Motor neuron (in vitro differentiated cells): ENCODE measurements around the gene FBLN7. TPM values are rescaled to one million over a fixed set of nuclear protein-coding genes. Genes with fewer than 3 reads are reported as not detected.

ENCODE experiments used
- ATAC-seq, 8 experiments: fragments of 200-7000 bp; cut with Tn5 transposase; replicated peaks in 6 of 8; 2 replicates each; pipeline ENCODE4 v1.8.0; 2021; ENCODE audit warnings: mild to moderate bottlenecking in 8 of 8, moderate library complexity in 8 of 8
- H3K27ac ChIP-seq, 2 donors: fragments of 250-450 bp; sonication (Bioruptor Pico); 2 replicates each; pipeline ENCODE4 v1.9.0; 2021; ENCODE audit warnings: antibody characterized with exemption in 2 of 2, mild to moderate bottlenecking in 2 of 2, moderate library complexity in 1 of 2
- H3K4me1 ChIP-seq, 2 donors: fragments of 250-450 bp; sonication (Bioruptor Pico); replicated peaks in 1 of 2; 2 replicates each; pipeline ENCODE4 v1.6.1; 2021; ENCODE audit warnings: antibody characterized with exemption in 2 of 2, mild to moderate bottlenecking in 2 of 2, moderate library complexity in 1 of 2
- H3K4me3 ChIP-seq, 5 donors: fragments of 250-450 bp; sonication (Bioruptor Pico); 2 replicates each; pipeline ENCODE4 v1.9.0; 2021; ENCODE audit warnings: antibody characterized with exemption in 5 of 5, mild to moderate bottlenecking in 5 of 5, moderate library complexity in 4 of 5
- WGBS, 10 experiments: fragments of 450-650 bp; shearing (Covaris generic); methylation state at CpG; one replicate each; pipeline ENCODE4 v1.0.0; 2022; 5-methylcytosine and 5-hydroxymethylcytosine counted together
- in situ Hi-C, 9 experiments: fragments of 400-800 bp; cut with MboI; loops; one replicate each; pipeline ENCODE4 v1.15.0; 2021; ENCODE audit warnings: low sequenced_read_pairs in 9 of 9, low pct_unique_long_range_greater_than_20kb in 2 of 9; ENCODE audit not compliant: unreplicated experiment in 9 of 9
- total RNA-seq, 8 experiments: library from RNA; unstranded; fragments of 300-600 nt; gene quantifications; 2 replicates each; pipeline versions ENCODE4 v1.2.3 to v1.2.4, GENCODE V29; 2022

Gene FBLN7
- total RNA-seq, 8 experiments from 2014 or later = 0.13 to 5.0 (median 0.73) TPM

DNA sequence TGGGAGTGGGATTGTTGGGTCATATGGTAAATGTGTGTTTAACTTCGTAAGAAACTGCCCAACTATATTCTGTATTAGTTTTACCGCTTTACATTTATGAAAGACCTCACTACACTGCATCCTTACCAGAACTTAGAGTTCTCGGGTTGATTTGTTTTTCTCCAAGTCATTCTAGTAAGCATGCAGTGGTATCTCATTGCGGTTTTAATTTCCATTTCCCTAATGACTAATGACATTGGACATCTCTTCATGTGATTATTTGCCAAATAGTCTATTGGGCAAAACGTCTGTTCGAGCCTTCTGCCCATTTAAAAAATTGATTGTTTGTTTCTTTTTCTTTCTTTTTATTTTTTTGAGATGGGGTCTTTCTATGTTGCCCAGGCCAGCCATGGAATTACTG lies 6.8 kb downstream of the FBLN7 start:
- peaks cover 4 to 6% of the 10 kb centered on the region in 2 donors for H3K4me1 ChIP-seq
- in situ Hi-C loops = no loop called here
- ATAC-seq = peak in 1 of 8 experiments; percentile 40

DNA sequence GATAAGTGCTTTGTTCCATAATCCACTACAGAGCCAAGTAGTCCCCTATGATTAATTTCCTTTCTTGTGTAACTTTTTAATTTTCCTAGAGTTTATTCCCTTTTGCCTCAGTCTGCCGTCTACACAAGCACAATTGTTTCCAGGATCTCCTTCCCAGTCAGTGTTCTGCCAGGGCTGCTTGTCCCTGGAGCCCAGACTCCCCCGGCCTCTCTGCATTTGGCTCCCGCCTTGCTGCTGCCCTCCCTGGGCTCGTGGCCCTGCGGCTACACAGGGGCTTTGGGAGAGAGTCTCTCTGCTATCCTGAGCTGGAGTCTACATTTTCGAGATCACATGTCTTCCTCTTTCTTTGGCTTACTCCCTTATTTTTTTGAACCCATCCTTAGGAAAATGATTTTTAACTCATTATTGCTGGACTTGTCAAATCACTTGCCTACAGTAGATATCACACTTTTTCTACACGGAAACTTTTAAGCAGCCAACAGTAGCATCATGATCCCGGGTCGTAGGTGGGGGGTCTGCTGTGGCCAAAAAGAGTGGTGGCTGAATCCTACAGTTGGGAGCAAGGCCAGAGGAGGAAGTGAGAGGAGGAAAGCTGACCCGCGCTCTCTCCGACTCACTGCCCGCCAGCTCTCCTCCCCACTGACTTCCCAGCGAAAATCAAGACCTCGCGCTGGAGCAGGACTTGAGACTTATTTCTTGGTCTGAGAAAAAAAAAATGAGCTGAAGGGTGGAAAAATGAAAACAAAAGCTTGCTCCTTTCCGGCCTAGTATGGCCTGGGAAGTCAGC lies 9.4 kb downstream of the FBLN7 start:
- WGBS, 10 experiments = 11 to 100% (median 88%) methylated on average over 1 to 13 of the region's 17 CpGs
- no peak for ATAC-seq
- in situ Hi-C loops = no loop called here
- Histone ChIP-seq H3K4me3 (no peak overlapping the region), H3K27ac (no peak overlapping the region), H3K4me1 (peaks cover 0 to 4% of the 10 kb centered on the region in 2 donors)

More for the DNA sequence above, 6.8 kb downstream of the FBLN7 start:
- Histone ChIP-seq H3K4me3 (no peak overlapping the region), H3K27ac (no peak overlapping the region)
- 11 to 96% (median 80%) methylated on average over 3 to 6 of the region's 6 CpGs; no CpG with 5 or more reads in 1 of the 10 experiments for WGBS, 10 experiments

DNA sequence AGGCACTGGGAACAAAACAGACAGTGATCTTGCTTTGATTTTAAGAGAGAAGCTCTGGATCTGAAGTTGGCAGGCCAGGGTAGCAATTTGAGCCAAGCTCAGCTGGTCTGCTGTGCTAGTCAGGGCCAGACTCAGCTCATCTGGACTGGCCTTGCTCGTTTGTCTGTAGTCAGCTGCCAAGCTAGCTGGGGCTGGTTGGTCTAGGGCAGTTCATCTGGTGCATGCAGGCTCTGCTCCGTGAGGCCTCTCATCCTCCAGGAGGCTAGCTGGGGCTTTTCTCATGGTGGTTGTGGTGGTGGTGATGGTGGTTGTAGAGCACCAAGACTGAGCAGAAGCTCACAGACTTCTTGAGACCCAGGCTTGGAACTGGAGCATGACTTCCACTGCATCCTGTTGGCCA lies 10.3 kb downstream of the FBLN7 start:
- Histone ChIP-seq H3K27ac (no peak overlapping the region), H3K4me1 (peaks cover 0 to 4% of the 10 kb centered on the region in 2 donors), H3K4me3 (no peak overlapping the region)
- no peak for ATAC-seq
- in situ Hi-C loops = no loop called here
- 14 to 71% methylated on average over 1 of the region's 2 CpGs; no CpG with 5 or more reads in 8 of the 10 experiments for WGBS, 10 experiments

DNA sequence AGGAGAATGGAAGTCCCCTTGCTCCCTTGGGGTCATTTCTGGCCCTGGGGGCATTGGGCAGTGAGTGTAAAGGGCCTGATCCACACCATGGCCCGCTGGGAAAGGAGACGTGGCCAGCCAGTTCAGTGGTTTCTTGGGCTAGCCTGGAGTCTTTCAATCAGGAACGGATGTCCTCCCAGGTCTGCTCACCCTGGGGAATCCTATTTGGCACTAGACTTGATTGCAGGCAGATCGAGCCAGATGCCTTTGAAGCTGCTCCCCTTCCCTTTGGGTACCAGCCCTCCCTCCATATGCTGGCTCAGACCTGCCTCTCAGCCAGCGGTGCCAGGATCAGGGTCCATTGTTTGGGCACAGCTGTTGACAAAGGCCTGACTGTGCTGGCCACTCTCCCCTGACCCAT lies 11.0 kb downstream of the FBLN7 start:
- in situ Hi-C loops = no loop called here

DNA sequence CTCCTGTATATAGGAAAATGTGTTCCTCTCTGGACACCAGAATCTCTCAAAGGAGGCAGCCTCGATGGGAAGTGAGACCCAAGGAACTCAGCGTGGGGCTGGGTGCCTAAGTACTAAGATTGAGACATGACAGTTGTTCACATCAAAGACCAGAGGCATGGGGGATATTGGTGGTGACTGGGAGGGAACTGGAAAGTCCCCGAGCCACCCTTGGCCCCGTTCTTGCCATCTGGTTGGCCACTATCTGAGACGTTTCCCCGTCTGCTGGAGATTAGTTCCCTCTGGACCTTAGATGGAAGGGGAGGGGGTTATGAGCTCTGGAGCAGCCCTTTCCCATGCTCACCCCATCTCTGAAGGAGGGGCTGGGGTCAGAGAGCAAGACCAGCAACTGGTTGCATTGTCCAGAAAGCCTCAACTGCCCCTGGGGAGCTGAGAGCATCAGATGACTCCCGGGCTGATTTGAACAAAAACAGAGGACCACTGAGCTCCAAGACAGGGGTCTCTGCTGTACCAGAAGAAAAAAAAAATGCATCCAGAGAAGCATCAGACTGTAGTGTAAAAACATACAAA lies 11.8 kb downstream of the FBLN7 start:
- in situ Hi-C loops = no loop called here
- Histone ChIP-seq H3K4me3 (no peak overlapping the region), H3K4me1 (peaks cover 0 to 4% of the 10 kb centered on the region in 2 donors), H3K27ac (no peak overlapping the region)
- WGBS, 10 experiments = 33 to 100% (median 90%) methylated on average over 1 to 6 of the region's 7 CpGs; no CpG with 5 or more reads in 3 of the 10 experiments
- no peak for ATAC-seq

More for the DNA sequence above, 11.0 kb downstream of the FBLN7 start:
- Histone ChIP-seq H3K4me1 (peaks cover 0 to 4% of the 10 kb centered on the region in 2 donors), H3K27ac (no peak overlapping the region), H3K4me3 (no peak overlapping the region)
- 60 to 90% (median 80%) methylated on average over 1 to 2 of the region's 5 CpGs; no CpG with 5 or more reads in 7 of the 10 experiments for WGBS, 10 experiments
- ATAC-seq = no peak

DNA sequence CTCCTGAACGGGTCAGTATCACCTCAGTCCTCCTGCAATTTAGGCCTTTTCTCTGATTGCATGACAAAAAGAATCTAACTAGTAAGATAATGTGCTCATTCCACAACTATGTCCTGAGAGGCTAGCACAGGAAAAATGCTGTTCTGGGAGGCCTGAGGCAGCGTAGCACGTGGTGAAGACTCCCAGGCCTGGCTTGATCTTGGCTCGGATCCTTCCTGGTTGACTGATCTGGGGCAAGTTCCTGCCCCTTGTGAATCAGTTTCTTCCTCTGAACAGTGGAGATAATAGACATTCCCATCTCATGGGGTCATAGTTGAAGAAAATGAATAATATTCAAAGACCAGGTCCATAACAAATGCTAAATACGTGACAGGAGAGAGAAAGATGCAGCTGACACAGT lies 12.3 kb downstream of the FBLN7 start:
- peaks cover 0 to 4% of the 10 kb centered on the region in 2 donors for H3K4me1 ChIP-seq
- WGBS, 10 experiments = 0 to 93% (median 49%) methylated on average over 1 to 5 of the region's 5 CpGs; no CpG with 5 or more reads in 2 of the 10 experiments
- peak in 6 of 8 experiments; percentile 24 to 97 (median 60) for ATAC-seq
- no peak overlapping the region for H3K4me3 ChIP-seq
- no peak overlapping the region for H3K27ac ChIP-seq
- in situ Hi-C loops = no loop called here

DNA sequence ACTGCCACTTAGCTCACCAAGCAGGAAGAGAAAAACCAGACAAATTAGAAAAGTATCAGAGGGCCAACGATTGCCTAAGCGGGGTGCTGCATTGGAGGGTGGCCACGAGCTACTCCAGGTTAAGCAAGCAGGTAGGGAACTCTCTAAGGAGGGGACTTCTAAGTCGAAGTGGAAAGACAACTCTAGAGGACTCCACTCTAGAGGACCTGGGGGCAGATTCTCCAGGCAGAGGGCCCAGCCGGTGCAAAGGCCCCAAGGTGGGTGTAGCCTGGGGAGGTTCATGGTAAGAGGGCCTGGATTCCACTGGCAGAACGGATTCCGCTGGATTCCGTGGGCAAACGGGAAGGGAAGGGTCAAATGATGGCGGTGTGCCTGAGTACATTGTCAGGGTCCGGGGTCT lies 12.7 kb downstream of the FBLN7 start:
- WGBS, 10 experiments = 78 to 100% (median 87%) methylated on average over 1 to 10 of the region's 11 CpGs; no CpG with 5 or more reads in 2 of the 10 experiments
- Histone ChIP-seq H3K27ac (no peak overlapping the region), H3K4me3 (no peak overlapping the region), H3K4me1 (peaks cover 0 to 4% of the 10 kb centered on the region in 2 donors)
- peak in 1 of 8 experiments; percentile 8 for ATAC-seq
- in situ Hi-C loops = no loop called here

DNA sequence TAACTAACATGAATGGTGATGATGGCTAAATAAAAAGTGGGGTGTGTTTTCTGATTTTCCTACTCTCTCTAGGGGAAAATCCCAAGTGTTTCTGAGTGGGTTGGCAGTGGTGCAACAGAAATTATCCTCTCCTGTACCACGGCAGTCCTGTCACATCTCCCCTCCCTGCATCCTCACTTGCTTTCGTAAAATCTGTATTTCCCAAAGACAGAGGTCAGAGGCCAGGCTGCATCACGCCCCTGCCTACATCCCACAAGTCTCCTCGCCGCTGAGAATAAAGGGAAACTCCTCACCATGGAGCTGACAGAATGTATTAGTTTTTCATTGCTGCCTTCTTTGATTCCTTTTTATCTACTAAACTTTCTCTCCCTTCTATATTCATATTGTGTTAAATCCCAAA lies 13.1 kb downstream of the FBLN7 start:
- 60 to 100% (median 90%) methylated on average over 1 to 5 of the region's 5 CpGs; no CpG with 5 or more reads in 2 of the 10 experiments for WGBS, 10 experiments

DNA sequence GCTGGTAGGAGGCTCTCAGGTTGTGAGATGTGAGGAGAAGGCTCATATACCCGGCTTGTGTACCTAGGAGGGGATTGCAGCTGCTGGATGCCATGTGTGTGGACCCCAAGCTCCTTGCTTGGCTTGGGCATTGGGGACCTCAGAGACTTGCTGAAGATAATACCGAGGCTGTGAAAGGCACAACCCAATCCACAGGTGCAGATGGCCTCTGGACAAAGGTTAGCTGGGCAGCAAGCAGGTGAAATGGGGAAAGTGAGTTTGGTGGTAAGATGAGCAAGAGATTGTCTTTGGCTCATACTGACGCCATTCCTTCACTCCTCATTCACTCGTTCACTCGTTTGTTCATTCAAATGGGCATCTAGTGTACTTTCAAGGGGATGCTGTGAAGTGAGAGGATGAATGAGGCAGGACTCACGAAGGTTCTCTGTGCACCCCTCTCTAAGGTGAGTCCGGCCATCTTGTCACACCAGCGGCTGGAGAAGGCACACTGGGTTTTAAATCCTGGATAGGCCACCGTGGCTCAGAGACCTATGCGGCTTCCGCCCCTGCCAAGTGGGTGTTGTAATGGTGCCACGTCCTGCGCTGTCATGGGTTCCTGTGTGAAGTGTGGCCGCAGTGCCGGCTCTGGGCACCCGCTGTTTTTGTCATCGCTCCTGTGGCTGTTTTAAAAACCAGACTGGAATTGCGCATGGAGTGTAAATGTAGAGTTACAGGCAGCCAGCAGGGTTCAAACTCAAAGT lies 13.7 kb downstream of the FBLN7 start:
- H3K4me1 ChIP-seq = peaks cover 0 to 4% of the 10 kb centered on the region in 2 donors
- WGBS, 10 experiments = 74 to 100% (median 94%) methylated on average over 1 to 6 of the region's 18 CpGs; no CpG with 5 or more reads in 5 of the 10 experiments
- H3K4me3 ChIP-seq = no peak overlapping the region
- ATAC-seq = no peak
- in situ Hi-C loops = no loop called here
- H3K27ac ChIP-seq = no peak overlapping the region

More for the DNA sequence above, 13.1 kb downstream of the FBLN7 start:
- ATAC-seq = no peak
- in situ Hi-C loops = no loop called here
- H3K4me3 ChIP-seq = no peak overlapping the region
- H3K27ac ChIP-seq = no peak overlapping the region
- H3K4me1 ChIP-seq = peaks cover 0 to 4% of the 10 kb centered on the region in 2 donors

DNA sequence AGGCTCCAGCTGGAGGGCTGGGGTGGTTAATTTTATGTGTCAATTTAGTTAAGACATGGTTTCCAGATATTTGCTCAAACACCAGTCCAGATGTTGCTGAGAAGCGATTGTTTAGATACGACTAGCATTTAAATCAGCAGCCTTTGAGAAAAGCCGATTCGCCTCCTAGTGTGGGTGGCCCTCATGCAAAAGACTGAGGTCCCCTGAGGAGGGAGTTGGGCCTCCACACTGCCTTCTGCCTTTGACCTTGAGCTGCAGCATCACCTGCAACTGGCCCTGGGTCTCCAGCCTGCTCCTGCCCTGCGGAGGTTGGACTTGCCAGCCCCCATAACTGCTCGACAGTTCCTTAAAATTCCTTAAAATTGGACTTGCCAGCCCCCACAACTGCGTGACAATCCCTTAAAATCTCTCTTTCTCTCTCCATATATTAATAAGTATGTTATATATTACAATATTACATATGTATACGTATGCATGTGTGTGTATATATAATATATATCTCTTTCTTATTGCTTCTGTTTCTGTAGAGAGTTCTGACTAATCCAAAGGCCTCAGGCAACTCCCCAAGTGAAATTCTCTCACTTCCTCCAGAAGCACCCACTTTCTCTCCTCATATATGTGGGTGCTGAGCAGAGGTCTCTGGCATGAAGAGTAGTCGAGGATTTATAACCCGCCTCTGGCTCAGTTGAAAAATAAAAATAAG lies 14.4 kb downstream of the FBLN7 start:
- no peak for ATAC-seq
- WGBS, 10 experiments = 30 to 100% (median 91%) methylated on average over 1 to 9 of the region's 10 CpGs; no CpG with 5 or more reads in 2 of the 10 experiments
- Histone ChIP-seq H3K4me3 (no peak overlapping the region), H3K27ac (no peak overlapping the region), H3K4me1 (peaks cover 0 to 4% of the 10 kb centered on the region in 2 donors)
- in situ Hi-C loops = no loop called here

DNA sequence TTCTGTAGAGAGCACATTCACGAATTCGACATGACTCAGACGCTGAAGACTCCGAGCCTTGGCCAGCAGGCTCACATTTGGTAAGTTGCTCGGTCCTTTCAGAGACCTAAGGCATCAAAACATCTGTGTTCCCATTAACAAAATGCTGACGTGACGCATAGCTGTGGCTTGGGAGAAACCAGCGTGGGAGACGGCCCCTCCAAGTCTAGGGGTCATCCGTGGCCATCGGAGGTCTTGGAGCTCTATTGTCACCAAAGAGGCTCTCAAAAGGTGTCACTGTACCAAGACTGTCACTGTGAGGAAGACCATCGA lies 14.9 kb downstream of the FBLN7 start:
- peak in 1 of 8 experiments; percentile 53 for ATAC-seq
- peaks cover 0 to 4% of the 10 kb centered on the region in 2 donors for H3K4me1 ChIP-seq
- no peak overlapping the region for H3K4me3 ChIP-seq
- WGBS, 10 experiments = 25 to 100% (median 98%) methylated on average over 2 to 9 of the region's 12 CpGs; no CpG with 5 or more reads in 3 of the 10 experiments
- in situ Hi-C loops = no loop called here
- no peak overlapping the region for H3K27ac ChIP-seq

DNA sequence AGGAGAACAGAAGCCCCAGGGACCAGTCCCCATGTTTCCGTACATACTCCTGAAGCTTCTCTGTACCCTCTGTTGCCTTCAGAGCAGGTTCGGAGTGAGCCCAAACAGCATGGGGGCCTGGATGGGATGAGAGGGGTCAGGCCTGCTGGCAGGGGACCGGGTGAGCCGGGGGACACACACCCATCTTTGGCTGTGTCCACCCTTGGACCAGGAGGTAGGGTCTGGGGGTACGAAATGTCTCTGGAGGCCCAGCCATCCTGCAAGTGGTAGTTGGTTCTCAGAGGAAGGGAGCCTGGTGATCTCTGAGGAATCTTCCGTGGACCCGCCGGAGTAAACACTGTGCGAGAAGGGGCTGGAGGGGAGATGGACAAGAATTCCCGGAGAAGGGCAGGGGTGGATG lies 15.3 kb downstream of the FBLN7 start:
- no peak overlapping the region for H3K27ac ChIP-seq
- peaks cover 0 to 4% of the 10 kb centered on the region in 2 donors for H3K4me1 ChIP-seq
- in situ Hi-C loops = no loop called here
- 83 to 100% (median 100%) methylated on average over 1 to 2 of the region's 10 CpGs; no CpG with 5 or more reads in 6 of the 10 experiments for WGBS, 10 experiments
- H3K4me3 ChIP-seq = no peak overlapping the region
- ATAC-seq = no peak
